ENCODE measurements around the gene TRPV5.

DNA sequence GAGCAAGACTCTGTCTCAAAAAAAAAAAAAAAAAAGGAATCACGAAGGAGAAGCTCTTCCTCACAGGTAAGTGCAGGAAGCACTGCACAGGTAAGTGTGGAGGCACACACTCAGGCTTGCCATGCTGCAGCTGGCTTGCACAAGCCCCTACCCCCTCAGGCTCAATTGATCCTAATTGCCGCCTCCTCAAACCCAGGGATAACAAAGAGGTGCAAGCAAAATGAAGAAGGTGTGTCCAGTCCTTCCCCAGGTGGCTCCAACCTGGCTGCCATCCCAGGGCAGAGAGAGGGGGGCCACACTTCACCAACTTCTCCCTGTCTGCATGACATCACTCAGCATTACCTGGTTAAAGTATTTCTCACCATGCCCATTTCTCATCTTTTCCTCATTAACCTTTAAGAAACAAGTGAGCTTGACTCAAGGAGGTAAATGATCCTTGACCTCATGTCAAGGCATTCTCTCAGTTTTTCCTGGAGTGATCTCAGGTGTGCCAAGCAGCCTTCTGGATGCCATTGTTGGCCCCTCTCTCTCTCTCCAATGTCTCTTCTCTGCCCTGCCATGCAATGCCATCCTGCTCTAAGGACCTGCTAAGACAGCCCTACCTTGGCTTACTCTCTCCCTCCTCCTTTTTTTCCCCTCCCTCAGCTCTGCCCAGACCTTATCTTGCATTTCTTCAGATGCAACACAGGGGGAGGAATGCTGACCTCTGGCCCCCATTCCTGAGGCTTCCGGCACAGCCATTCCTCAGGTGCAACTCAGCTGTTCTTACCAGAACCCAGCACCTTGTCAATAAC lies 35.0 kb downstream of the TRPV5 start:
- TF ChIP-seq, protein P1, sequence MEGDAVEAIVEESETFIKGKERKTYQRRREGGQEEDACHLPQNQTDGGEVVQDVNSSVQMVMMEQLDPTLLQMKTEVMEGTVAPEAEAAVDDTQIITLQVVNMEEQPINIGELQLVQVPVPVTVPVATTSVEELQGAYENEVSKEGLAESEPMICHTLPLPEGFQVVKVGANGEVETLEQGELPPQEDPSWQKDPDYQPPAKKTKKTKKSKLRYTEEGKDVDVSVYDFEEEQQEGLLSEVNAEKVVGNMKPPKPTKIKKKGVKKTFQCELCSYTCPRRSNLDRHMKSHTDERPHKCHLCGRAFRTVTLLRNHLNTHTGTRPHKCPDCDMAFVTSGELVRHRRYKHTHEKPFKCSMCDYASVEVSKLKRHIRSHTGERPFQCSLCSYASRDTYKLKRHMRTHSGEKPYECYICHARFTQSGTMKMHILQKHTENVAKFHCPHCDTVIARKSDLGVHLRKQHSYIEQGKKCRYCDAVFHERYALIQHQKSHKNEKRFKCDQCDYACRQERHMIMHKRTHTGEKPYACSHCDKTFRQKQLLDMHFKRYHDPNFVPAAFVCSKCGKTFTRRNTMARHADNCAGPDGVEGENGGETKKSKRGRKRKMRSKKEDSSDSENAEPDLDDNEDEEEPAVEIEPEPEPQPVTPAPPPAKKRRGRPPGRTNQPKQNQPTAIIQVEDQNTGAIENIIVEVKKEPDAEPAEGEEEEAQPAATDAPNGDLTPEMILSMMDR (IDR thresholded peaks at IDR 0.05; ENCODE audit: low read depth, low read length): no peak
- TF ChIP-seq, protein P2, sequence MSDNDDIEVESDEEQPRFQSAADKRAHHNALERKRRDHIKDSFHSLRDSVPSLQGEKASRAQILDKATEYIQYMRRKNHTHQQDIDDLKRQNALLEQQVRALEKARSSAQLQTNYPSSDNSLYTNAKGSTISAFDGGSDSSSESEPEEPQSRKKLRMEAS (IDR thresholded peaks at IDR 0.05; ENCODE audit: low read depth, low read length): no peak
- TF ChIP-seq POLR2A (IDR thresholded peaks at IDR 0.05; ENCODE audit: extremely low read depth, insufficient read length) (no peak), MYC (IDR thresholded peaks at IDR 0.05; ENCODE audit: low read depth, low read length) (no peak)

Measured in NB4 (cell line).